ENCODE data around the gene OR8B4.
"Not testable (repeated sequence)": the region's sequence is repeated elsewhere in the genome, so short reads cannot be mapped to it uniquely, and the experiment has no call there.

The OR8B4 gene, protein sequence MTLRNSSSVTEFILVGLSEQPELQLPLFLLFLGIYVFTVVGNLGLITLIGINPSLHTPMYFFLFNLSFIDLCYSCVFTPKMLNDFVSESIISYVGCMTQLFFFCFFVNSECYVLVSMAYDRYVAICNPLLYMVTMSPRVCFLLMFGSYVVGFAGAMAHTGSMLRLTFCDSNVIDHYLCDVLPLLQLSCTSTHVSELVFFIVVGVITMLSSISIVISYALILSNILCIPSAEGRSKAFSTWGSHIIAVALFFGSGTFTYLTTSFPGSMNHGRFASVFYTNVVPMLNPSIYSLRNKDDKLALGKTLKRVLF

DNA sequence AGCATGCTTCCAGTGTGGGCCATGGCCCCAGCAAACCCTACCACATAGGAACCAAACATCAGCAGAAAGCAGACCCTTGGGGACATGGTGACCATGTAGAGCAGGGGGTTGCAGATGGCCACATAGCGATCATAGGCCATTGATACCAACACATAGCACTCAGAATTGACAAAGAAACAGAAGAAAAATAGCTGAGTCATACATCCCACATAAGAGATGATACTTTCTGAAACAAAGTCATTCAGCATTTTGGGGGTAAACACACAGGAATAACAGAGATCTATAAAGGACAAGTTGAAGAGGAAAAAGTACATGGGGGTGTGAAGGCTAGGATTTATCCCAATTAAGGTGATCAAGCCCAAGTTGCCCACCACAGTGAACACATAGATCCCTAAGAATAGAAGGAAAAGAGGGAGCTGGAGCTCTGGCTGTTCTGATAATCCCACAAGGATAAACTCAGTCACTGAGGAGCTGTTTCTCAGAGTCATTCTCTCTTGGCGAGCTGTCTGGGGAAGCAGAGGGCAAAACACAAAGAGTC lies at the start of gene OR8B4:
Gene OR8B4 (minus strand): TSS at position 488 of the 538 bp plus-strand sequence. CDS start 0 bp downstream, at position 488.
- no peak for DNase-seq

DNA sequence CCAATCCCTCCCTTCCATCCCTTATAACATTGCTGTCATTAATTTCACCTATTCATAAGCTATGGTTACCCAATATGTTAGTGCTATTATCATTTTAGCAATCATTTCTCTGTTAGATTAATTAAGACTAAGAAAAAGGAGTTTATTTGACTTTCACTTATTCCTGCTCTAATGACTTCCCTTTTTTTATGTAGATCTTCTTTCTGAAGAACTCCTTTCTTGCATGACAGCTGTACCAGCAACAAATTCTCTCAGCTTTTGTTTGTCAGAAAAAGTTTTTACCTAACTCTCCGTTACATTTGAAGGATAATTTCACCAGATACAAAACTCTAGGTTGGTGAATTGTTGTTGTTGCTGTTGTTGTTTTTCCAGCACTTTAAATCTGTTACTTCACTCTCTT lies 49.4 kb upstream of the OR8B4 start:
- no peak for DNase-seq

DNA sequence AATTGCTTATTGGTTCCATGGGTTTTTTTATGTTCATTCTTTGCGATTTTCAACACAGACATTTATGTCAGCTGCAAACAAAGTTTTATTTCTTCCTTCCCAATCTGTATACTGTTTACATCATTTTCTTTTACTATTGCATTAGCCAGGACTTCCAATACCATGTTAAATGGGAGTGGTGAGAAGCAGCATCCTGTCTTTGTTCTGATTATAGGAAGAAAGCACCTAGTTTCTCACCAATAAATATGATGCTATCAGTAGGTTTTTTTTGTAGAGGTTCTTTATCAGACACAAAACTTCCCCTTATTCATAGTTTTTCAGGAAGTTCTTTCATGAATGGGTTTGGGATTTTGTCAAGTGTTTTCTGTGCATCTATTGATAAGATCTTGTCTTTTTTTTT lies 48.8 kb upstream of the OR8B4 start:
- no peak for DNase-seq

DNA sequence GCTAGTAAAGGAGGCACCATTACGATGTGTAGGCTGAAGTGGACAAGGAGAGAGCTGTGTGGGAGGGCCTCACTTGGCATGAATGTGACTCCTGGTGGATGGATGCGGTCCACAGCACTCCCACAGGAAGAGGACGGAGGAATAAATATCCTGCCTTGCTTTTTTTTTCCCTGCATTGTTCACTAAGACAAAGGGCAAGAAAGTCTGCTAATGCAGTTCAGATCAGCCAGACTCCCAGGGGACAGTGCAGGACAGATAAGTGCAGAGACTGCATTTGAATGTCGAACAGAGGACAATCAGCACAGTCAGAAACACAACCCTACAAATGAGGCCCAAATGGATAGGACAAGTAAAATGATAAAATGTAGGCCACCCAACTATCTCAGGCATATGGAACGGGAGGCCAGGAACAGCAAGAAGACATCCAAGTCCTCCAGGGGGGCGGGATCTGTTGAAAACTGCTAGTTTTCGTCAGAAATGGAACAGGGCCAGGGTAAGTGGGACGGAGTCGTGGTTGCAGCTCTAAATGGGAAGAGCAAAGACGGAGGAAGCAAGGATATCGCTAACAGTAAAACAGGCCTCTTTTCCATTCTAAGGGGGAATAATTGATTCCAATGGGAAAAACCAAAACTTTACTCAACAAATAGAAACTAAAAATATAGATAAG lies 46.0 kb upstream of the OR8B4 start:
- DNase-seq: no peak

DNA sequence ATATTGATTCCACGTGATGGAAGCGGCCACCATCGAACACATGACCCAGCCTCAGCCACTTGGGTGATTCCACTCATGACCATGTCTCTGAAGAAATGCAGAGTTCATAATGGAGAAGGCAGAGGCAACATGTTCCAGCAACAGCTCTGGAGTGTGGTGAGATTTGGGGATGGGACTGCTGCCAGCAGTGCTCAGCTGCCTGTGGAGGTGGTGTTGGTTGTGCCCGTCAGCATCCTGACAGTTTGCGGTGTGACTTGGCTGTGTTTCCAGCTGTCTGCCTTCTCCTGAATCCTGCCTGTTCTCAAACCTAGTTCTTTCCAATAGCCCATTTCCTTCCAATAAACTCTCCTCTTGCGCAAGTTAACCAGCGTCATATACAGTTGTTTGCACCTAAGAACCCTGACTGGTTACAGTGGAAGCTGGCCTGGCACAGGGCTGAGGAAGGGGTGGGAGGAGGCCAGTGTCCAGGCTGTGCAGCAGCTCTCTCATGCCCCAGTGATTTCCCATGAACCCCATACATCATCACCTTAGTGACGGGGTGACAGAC lies 42.8 kb upstream of the OR8B4 start:
- no peak for DNase-seq

DNA sequence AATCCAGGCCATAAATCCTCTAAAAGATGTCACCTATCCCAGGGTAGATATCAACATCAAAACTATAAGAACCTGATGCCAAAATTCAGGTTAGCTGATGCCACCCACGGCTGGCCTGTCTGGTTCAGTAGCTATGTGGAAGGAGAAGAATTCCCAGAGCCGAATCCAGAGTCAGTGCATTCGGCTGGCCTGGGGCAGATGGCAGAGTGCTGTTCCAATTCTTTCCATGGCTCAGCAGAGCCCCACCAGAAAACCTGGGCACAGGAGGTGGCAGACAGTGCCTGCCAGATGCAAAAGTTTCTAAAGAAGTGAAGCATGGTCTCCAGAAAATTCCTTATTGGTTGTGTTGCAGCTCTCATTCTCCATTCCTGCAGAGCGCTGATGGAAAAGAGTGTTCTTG lies 40.7 kb upstream of the OR8B4 start:
- no peak for DNase-seq

DNA sequence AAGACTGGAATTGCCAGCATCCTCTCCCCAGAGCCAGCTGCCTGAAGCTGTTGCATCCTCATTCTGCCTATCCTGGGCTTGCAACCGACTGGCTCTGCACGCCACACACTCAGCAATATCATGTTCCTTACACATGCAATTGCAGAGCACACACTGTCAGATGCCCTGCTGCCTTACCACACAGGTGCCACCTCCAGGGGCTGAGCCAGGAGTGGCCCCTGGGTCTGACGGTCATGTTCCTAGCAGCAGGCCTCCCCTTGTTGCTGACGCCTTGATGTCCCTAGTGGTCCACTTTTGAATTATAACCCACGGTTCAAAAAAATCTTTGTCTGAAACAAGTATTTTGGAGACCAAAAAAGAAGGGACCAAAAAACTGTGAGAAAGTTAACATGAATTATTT lies 39.3 kb upstream of the OR8B4 start:
- DNase-seq: no peak

DNA sequence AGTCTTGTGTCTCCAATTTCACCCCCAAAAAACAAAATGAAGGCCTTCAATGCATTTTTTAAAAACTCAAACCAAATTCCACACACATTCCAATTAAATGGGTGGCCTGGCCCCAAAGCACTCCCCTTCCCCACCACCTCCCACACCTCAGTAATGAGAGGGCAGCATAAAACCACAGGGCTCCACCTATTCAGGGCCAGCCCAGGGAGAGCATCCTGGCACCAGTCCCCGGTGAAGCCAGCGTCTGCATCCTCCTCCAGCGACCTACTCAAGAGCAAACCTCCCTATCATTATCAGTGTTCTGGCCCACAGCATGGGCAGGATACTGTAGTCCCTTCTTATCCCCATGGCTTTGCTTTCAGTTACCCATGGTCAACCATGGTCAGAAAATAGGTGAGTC lies 38.7 kb upstream of the OR8B4 start:
- no peak for DNase-seq

DNA sequence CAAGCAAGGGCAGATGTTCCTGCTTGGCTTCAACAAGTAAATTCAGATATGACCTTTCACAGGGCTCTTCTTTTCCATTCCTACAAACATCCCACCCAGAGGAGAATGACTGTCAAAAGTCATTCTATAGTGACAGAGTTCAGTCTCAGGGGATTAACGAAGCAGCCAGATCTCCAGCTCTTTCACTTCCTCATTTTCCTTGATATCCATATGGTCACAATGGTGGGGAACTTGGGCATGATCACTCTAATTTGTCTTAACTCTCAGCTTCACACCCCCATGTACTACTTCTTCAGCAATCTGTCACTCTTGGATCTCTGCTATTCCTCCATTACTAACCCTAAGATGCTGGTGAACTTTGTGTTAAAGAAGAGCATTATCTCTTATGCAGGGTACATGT lies 35.8 kb upstream of the OR8B4 start:
- DNase-seq: peak; percentile 27

DNA sequence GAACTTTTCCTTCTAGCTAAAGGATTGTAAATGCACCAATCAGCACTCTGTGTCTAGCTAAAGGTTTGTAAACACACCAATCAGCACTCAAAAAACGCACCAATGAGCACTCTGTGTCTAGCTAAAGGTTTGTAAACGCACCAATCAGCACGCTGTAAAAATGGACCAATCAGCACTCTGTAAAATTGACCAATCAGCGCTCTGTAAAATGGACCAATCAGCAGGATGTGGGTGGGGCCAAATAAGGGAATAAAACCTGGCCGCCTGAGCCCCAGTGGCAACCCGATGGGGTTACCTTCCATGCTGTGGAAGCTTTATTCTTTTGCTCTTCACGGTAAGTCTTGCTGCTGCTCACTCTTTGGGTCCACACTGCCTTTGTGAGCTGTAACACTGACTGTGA lies 34.7 kb upstream of the OR8B4 start:
- DNase-seq: not testable (repeated sequence)

DNA sequence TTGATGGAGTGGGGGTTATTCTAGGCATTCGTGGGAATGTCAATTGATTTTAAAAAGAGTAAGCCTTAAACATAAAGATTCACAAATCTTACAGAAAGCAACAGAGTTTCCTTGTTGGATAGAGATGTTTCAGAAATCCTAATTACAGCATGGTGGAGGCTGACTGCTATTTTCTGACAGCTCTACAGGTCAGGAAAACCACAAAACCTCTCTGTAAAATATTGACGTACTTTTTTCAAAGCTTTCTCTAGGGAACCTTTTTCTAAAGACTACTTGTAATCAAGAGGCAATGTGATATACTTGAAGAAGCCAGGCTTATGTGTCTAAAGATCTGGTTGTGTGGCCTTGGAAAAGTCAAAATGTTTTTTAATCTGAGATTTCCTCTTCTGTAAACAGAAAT lies 29.9 kb upstream of the OR8B4 start:
- no peak for DNase-seq

DNA sequence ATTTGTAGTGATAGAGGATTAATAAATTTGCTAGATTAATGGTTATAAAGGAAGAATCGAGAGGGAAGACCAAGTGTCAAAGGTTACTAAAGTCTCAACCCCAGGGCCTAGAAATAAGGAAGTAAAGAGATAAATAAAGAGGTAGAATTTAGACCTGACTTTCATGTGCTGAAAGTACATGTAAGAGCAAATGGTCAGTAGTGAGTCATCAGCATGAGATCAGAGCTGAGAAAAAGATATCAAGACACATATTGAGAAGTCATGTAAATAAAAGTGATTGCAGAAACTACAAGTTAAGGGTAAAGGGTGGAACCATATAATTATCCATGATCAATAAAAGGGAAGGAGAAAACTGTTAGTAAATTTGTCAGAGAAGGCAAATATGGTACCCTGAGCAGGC lies 22.2 kb upstream of the OR8B4 start:
- DNase-seq: peak; percentile 14

DNA sequence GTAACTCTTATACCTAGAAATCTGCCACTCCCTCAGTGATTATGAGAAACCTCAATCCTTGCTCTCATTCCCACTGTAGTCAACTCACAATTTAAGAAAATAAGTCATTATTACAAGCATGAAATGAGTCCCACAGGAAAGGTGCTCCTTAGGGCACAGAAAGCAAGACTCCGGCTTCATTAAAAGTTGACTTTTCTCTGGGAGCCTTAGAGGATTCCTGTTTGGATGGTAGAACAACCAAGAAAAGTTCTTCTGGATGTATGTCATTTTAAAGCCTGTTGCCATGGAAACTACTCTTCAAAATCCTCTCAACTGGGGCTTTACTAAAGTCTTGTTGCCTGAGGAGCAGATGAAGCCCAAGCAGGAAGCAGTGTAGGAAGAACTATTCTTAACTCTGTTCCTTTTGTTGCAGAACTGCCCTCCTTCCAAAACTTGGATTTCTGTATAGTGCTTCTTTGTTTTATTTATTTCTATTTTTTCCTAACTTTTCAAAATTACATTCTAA lies 21.0 kb upstream of the OR8B4 start, which contains the start of gene OR8B8:
Gene OR8B8 (minus strand): TSS at position 51 of the 505 bp plus-strand sequence. CDS start 4,611 bp downstream, outside the sequence.
- DNase-seq: no peak

DNA sequence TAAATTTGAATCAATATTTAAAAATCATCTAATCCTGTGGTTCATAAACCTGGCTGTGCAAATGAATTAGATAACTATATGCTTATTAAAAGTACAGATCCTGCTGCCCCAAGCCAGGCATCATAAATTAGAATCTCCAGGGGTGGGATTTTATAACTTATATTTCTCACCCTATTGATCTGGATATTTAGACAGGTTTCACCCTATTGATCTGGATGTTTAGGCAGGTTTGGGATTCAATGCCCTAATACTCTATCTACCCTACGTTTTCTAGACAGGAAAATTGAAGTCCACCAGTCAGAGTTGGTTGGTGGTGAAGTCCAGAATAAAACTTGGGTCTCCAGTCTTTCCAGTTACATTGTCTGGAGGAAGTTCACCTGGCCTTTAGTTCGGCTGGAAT lies 18.2 kb upstream of the OR8B4 start:
- no peak for DNase-seq

DNA sequence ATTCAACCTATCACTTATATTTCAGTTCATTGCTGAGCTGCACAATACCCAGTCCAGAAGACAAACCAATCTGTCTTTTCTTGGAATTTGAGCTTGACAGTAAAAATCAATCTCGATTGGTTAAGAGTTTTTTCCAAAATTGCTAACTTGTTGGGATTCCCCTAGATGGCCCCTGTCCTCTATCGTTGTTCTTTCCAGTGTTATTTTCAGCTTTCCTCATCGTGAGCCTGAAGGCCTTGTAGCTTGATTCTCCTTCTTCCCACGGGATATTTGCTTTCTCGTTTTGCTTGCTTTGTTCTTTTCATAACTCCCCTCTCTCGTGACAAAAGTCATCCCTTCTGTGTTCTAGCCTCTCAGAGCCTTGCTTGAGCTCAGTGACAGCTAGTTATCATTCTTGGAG lies 17.8 kb upstream of the OR8B4 start:
- DNase-seq: no peak

DNA sequence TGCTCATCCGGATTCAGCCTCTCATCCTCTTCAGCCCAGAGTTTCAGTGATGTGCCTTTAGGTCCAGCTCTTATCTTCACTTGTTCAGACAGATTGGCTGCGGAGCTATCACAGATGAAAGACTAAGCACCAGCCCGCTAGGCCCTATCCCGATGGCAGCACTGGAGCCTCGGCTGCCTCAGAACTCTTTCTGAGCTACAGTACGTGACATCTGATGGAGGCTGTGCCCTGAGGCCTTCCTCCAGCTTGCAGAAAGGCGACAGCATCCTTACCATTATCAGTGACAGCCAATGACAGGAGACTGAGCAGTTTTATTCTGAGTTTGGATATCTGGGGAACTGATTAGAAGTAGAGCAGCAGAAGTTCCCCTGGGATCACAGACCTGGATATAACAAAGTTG lies 16.8 kb upstream of the OR8B4 start:
- no peak for DNase-seq

DNA sequence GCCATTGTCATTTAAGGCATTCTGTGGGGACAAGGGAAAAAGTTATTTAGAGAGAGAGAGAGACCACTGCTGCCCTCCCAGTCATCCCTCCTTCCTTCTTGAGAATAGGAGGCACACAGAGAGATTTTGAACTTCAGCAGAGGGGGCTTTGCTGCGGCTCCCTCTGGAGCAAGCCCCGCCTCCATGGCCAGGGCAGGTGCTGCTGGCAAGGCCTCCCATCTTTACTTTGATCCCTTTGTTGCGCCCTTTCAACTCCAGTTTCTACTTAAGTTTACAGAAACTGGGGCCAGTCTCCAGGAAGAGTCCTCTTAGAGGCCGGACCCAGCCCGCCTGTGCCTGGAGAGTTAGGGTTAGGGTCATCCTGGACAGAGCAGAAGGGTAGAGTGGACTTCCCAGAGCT lies 16.4 kb upstream of the OR8B4 start:
- no peak for DNase-seq

DNA sequence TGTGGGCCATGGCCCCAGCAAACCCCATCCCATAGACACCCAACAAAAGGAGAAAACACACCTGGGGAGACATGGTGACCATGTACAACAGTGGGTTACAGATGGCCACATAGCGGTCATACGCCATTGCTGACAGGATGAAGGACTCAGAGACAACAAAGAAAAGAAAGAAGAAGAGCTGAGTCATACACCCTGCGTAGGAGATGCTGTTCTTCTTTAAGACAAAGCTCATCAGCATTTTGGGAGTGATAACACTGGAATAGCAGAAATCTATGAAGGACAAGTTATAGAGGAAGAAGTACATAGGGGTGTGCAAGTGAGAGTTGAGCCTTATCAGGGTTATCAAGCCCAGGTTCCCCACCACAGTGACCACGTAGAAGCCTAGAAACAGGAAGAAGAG lies 15.9 kb upstream of the OR8B4 start:
- DNase-seq: no peak

DNA sequence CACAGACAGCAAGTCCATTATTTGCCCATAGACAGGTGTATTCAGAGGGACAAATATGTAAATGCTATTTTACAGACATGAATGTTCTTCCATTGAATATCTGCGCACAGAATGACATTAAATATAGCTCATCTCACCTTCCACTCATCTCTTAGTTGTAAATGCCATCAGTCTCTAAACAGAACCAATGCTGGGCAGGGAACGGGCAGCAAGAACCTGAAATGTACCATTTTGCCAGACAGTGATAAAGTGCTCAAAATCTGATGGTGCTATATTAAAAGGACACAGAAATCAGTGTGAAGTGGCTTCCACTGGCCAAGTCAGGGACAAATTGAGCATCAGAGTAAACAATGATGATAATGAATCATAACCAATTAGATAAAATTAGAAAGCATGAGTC lies 10.0 kb upstream of the OR8B4 start:
- DNase-seq: no peak

DNA sequence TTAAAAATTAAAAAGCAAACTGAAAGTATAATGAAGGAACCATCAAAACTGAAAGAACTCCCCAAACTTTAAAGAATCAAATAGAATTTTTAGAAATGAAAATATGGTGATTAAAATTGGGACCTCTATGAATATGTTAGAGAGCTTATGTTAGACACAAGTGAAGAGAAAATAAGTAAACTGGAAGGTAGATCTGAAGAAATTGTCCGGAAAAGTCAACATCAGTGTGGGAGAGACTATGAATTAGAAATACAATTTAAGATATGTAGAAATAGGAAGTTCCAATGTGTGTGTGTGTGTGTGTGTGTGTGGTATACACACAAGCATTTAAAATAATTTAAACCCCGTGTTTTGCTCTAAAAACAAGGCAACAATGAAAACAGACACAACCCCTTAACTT lies 4.9 kb upstream of the OR8B4 start:
- DNase-seq: no peak

DNA sequence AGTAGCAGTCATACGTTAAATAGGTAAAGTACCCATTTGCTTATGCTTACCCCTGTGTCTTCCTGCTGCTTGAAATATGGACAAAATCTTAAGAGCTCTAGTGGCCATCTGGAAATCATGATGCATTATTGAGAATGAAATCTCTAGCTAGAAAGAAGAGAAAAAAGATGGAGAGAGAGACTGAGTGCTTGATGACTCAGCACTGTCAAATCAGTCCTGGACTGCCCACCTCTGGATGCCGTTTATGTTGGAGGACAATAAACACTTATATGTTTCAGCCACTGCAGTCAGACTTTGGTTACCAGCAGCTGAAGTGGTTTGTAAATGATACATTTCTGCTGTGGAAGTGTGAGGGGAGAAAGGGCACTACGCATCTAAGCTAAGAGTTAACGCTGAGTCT lies 3.6 kb downstream of the OR8B4 start:
- DNase-seq: no peak

DNA sequence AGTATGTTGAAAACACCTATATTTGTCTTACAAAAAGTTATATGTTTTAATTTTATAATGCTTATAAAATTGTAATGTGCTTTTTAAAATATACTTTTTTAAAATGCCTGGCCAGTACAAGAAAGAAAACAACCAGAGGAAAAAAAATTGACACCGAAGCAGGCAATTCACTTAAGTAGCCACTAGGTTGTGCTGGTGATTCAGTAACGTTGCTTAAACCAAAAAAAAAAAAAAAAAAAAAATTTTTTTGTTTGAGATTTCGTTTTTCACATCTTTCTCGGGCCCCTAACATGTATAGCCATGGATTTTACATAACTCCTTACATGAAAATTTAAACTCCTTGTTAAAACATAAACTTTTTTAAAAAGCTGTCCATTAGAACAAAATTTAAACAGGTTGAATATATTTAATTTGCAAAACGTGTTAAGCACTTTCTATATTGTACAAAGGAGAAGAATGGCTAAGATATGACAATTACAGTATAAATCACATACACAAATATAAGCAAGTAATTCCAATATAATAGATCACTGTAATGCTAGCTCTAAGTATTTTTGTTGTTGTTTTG lies 9.2 kb downstream of the OR8B4 start:
- DNase-seq: peak; percentile 31

DNA sequence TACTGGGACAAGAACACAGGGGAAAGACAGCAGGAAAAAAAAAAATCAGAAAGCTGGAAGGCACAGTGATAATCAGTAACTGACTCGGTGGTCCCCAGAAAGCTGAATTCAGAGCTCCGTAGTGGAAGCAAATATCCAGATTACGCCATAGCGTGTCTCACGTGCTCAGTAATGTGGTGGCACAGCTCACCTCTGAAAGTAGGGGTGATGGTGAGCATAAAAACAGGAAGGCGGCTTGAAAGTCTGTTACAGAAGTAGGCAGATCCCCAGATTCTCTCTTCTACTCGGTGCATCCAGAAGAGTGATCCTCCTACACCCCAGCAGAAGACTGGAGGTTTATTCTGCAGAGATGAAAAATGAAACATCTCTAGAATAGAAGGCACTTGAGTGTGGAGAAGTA lies 14.8 kb downstream of the OR8B4 start:
- DNase-seq: no peak

DNA sequence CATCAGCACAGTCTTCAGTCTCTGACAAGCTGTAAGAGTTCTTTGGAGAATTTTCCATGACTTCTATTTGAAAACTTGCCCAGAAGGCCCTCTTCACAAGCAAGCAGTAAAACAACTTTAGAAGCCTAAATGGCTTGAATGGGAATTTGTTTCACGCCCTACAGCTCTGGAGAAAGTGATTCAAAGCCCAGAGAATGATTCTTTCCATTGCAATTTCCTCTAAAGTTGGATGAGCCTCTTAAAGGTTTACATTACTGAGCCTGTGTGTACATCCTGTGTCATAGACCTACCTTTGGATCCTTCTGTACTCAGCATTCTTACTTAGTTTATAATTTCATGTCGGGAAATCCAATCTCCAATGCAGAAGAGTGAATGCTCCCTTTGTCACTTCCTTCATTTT lies 19.1 kb downstream of the OR8B4 start:
- no peak for DNase-seq
